OCI-LY7 (cell line): ENCODE data around the gene CAPRIN1. TPM values are rescaled to one million over a fixed set of nuclear protein-coding genes. Genes with fewer than 3 reads are reported as not detected.
A peak's percentile ranks its signal among the peaks of the same experiment; 100 is the strongest.
"Not testable (repeated sequence)": the region's sequence is repeated elsewhere in the genome, so short reads cannot be mapped to it uniquely, and the experiment has no call there.

Experiments used
- BruUV-seq: library from RNA; stranded (reverse); fragments of 400-500 nt; replicated peaks from 2 replicates; lab custom pipeline; 2021; lab: Mats Ljungman, UMichigan
- CTCF ChIA-PET: fragments of 300-600 bp; sonication (Branson Sonifier 250); formaldehyde crosslinking; loops from one replicate; lab custom pipeline; 2022; ENCODE audit warnings: antibody characterized with exemption; ENCODE audit not compliant: unreplicated experiment; lab: Charles Lee
- POLR2A ChIA-PET: fragments of 300-600 bp; sonication (Branson Sonifier 250); formaldehyde crosslinking; loops from one replicate; lab custom pipeline; 2022; ENCODE audit warnings: antibody characterized with exemption; lab: Charles Lee
- DNase-seq: peaks from one replicate; pipeline ENCODE4 v3.0.0-alpha.2; 2015; ENCODE audit warnings: low spot score
- H2AFZ ChIP-seq: fragments of 200-600 bp; sonication (generic), shearing (Covaris generic); 2 replicates; pipeline ENCODE4 v1.6.1; 2014; ENCODE audit warnings: mild to moderate bottlenecking, antibody characterized with exemption, low read length, moderate library complexity
- H3K27ac ChIP-seq: fragments of 200-600 bp; sonication (generic); 2 replicates; pipeline ENCODE4 v1.5.1; 2014; ENCODE audit warnings: mixed run types, low read depth, mild to moderate bottlenecking, moderate library complexity, low read length, inconsistent platforms; ENCODE audit not compliant: poor library complexity, severe bottlenecking
- H3K36me3 ChIP-seq: fragments of 200-600 bp; sonication (generic); 2 replicates; pipeline ENCODE4 v1.6.1; 2014; ENCODE audit warnings: mild to moderate bottlenecking, antibody characterized with exemption, low read length, moderate library complexity, mixed read lengths; ENCODE audit not compliant: insufficient read depth
- H3K4me1 ChIP-seq: fragments of 200-600 bp; sonication (generic); 2 replicates; pipeline ENCODE4 v1.5.1; 2014; ENCODE audit warnings: mild to moderate bottlenecking, low read length; ENCODE audit not compliant: insufficient read depth, poor library complexity, severe bottlenecking
- H3K4me2 ChIP-seq: fragments of 200-600 bp; sonication (generic); 2 replicates; pipeline ENCODE4 v1.6.1; 2014; ENCODE audit warnings: mild to moderate bottlenecking, low read length
- H3K4me3 ChIP-seq: fragments of 200-600 bp; sonication (generic); 2 replicates; pipeline ENCODE4 v1.5.1; 2014; ENCODE audit warnings: mild to moderate bottlenecking, low read depth, low read length; ENCODE audit not compliant: poor library complexity, severe bottlenecking
- H3K79me2 ChIP-seq: fragments of 200-600 bp; sonication (generic); 2 replicates; pipeline ENCODE4 v1.6.1; 2016; ENCODE audit warnings: low read depth, mild to moderate bottlenecking, low read length, moderate library complexity, mixed read lengths; ENCODE audit not compliant: insufficient read depth
- H3K9me2 ChIP-seq: fragments of 200-600 bp; sonication (generic); 2 replicates; pipeline ENCODE4 v1.6.1; 2016; ENCODE audit warnings: mild to moderate bottlenecking, low read length, mixed read lengths; ENCODE audit not compliant: insufficient read depth
- H3K9me3 ChIP-seq: fragments of 200-600 bp; sonication (generic); 2 replicates; pipeline ENCODE4 v1.6.1; 2014; ENCODE audit warnings: mild to moderate bottlenecking, mixed run types, low read length, mixed read lengths
- H4K20me1 ChIP-seq: fragments of 200-600 bp; sonication (generic); 2 replicates; pipeline ENCODE4 v1.6.1; 2014; ENCODE audit warnings: mild to moderate bottlenecking, antibody characterized with exemption, low read length, moderate library complexity, mixed read lengths; ENCODE audit not compliant: insufficient read depth
- EZH2phosphoT487 ChIP-seq: fragments of 200-600 bp; sonication (generic); IDR thresholded peaks from 2 replicates; pipeline ENCODE4 v1.6.1; 2018; ENCODE audit warnings: low read depth, borderline replicate concordance, mild to moderate bottlenecking, mixed run types, antibody characterized with exemption, low read length, moderate library complexity, mixed read lengths
- intact Hi-C: fragments of 100-400 bp; cut with micrococcal nuclease; formaldehyde crosslinking; loops from one replicate; pipeline ENCODE4 v1.10.0; 2022; ENCODE audit not compliant: unreplicated experiment
- total RNA-seq, 2 experiments: library from RNA; depleted of rRNA in 1 of 2; stranded (reverse); fragments of >200 nt in 1 of 2; shearing (Covaris generic) in 1 of 2; gene quantifications; 2 replicates each; pipeline ENCODE4 v1.2.3, GENCODE V29; 2014 to 2022
- TF ChIP-seq, protein P1 (sequence below): fragments of 200-600 bp; sonication (generic); conservative IDR thresholded peaks from 2 replicates; pipeline ENCODE4 v1.5.1; 2014; ENCODE audit warnings: mild to moderate bottlenecking, antibody characterized with exemption, low read length, moderate library complexity, mixed read lengths

Gene CAPRIN1
- total RNA-seq, 2 experiments from 2014 or later = 259 to 286 TPM

DNA sequence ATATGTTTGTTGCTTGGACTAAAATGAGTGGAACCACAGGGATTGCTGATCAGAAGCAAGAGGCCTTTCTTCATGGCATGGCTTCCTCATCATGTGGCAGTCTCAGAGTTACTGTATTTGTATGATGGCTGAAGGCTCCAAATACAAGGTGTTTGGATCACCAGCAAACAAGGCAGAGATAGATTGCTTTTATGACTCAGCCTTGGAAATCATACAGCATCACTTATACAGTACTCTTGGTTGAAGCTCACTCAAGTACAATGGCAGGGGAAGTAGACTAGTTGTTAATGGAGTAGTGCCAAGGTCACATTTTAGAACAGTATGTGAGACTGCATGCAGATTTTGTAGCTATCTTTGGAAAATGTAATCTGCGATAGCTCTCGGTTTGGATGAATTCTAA is 16.6 kb downstream of the CAPRIN1 start:
- no peak overlapping the region for H2AFZ ChIP-seq
- peaks cover 77% of the 10 kb centered on the region for H4K20me1 ChIP-seq
- H3K79me2 ChIP-seq = peaks cover 100% of the 10 kb centered on the region
- BruUV-seq = no TSS peak
- peaks cover 47% of the 10 kb centered on the region for H3K4me1 ChIP-seq
- no peak for DNase-seq
- H3K9me2 ChIP-seq = no peaks in the 10 kb centered on the region
- peak overlapping the region; percentile 60 for H3K4me2 ChIP-seq
- ChIA-PET CTCF (interaction anchor here (1.1 kb wide), 1 partner anchor 10 kb away, joined by 4 read pairs; no protein-coding TSS in a partner anchor), POLR2A (interaction anchor here (0.6 to 2.9 kb wide), 6 partner anchors 10 to 125 kb away, joined by 3 to 18 read pairs (median 5); no protein-coding TSS in a partner anchor)
- H3K9me3 ChIP-seq = no peaks in the 10 kb centered on the region; the same call in 1 of the 2 replicates
- no peak overlapping the region for H3K4me3 ChIP-seq
- H3K36me3 ChIP-seq = peaks cover 93% of the 10 kb centered on the region
- peak overlapping the region; percentile 29 for H3K27ac ChIP-seq
- intact Hi-C loops = no loop called here
- TF ChIP-seq EZH2phosphoT487 = no peak
- TF ChIP-seq, protein P1, sequence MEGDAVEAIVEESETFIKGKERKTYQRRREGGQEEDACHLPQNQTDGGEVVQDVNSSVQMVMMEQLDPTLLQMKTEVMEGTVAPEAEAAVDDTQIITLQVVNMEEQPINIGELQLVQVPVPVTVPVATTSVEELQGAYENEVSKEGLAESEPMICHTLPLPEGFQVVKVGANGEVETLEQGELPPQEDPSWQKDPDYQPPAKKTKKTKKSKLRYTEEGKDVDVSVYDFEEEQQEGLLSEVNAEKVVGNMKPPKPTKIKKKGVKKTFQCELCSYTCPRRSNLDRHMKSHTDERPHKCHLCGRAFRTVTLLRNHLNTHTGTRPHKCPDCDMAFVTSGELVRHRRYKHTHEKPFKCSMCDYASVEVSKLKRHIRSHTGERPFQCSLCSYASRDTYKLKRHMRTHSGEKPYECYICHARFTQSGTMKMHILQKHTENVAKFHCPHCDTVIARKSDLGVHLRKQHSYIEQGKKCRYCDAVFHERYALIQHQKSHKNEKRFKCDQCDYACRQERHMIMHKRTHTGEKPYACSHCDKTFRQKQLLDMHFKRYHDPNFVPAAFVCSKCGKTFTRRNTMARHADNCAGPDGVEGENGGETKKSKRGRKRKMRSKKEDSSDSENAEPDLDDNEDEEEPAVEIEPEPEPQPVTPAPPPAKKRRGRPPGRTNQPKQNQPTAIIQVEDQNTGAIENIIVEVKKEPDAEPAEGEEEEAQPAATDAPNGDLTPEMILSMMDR = no peak

DNA sequence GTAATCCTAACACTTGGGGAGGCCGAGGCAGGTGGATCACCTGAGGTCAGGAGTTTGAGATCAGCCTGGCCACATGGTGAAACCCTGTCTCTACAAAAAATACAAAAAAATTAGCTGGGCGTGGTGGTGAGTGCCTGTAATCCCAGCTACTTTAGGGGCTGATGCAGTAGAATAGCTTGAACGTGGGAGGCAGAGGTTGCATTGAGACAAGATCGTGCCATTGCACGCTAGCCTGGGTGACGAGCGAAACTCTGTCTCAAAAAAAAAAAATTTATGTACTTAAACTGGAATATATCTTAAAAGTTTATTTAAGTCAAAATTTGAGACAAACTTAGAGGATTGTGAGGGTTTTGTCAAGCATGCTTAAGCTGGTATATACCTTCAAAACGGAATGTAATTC is 19.8 kb downstream of the CAPRIN1 start:
- H3K9me2 ChIP-seq, CTCF ChIA-PET, H3K27ac ChIP-seq, H3K4me2 ChIP-seq, intact Hi-C loops, H3K4me3 ChIP-seq, BruUV-seq, DNase-seq, H2AFZ ChIP-seq, H3K9me3 ChIP-seq: not testable (repeated sequence)
- Histone ChIP-seq H3K36me3 (peaks cover 96% of the 10 kb centered on the region), H3K4me1 (peaks cover 25% of the 10 kb centered on the region), H3K79me2 (peaks cover 100% of the 10 kb centered on the region), H4K20me1 (peaks cover 55% of the 10 kb centered on the region)
- POLR2A ChIA-PET = interaction anchor here (0.7 to 2.8 kb wide), 7 partner anchors 8 to 653 kb away, joined by 3 to 20 read pairs (median 5); partner anchors contain the start of gene NAT10

DNA sequence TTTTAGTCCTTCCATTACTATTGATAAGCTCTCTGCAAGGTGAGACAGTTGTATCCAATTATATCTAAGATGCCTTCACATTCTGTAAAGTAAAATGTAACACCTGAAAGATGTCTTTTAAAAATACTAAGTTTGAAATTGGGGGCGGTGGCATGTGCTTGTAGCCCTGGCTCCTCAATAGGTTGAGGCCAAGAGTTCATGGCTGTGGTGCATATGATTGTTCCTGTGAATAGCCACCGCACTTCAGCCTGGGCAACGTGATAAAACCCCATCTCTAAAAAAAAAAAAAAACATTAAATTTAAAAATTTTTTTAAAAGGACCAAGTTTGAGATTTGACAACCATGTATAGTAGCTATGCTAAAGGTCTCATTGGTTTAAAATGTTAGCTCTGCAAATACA is 20.5 kb downstream of the CAPRIN1 start:
- Histone ChIP-seq H3K36me3 (peaks cover 98% of the 10 kb centered on the region), H3K9me3 (no peaks in the 10 kb centered on the region), H3K79me2 (peaks cover 99% of the 10 kb centered on the region), H3K9me2 (no peaks in the 10 kb centered on the region), H3K4me2 (no peak overlapping the region), H2AFZ (no peak overlapping the region), H4K20me1 (peaks cover 51% of the 10 kb centered on the region), H3K27ac (no peak overlapping the region), H3K4me3 (no peak overlapping the region), H3K4me1 (peaks cover 18% of the 10 kb centered on the region)
- intact Hi-C loops = no loop called here
- DNase-seq = no peak
- ChIA-PET POLR2A (interaction anchor here (0.6 to 2.8 kb wide), 4 partner anchors 15 to 877 kb away, joined by 3 to 20 read pairs (median 7); partner anchors contain the start of gene NAT10), CTCF (no interaction called here)
- no TSS peak for BruUV-seq
- TF ChIP-seq, protein P1 = no peak
- no peak for TF ChIP-seq EZH2phosphoT487
